PFSK-1 (cell line): ENCODE data around the gene ITPA.

Experiments
- POLR2AphosphoS5 ChIP-seq: IDR thresholded peaks from 2 replicates; pipeline ENCODE4 v1.6.1; 2012; ENCODE audit warnings: low read depth, mild to moderate bottlenecking, control low read depth, low read length, moderate library complexity
- TF ChIP-seq, protein P1 (sequence below), 2 experiments: IDR thresholded peaks; 2 replicates each; pipeline versions ENCODE4 v1.6.1 to v1.8.0; 2011 to 2012; ENCODE audit warnings: low read depth in 2 of 2, low read length in 2 of 2, control low read depth in 1 of 2, inconsistent platforms in 1 of 2, mild to moderate bottlenecking in 1 of 2, moderate library complexity in 1 of 2; ENCODE audit not compliant: insufficient read depth in 1 of 2

DNA sequence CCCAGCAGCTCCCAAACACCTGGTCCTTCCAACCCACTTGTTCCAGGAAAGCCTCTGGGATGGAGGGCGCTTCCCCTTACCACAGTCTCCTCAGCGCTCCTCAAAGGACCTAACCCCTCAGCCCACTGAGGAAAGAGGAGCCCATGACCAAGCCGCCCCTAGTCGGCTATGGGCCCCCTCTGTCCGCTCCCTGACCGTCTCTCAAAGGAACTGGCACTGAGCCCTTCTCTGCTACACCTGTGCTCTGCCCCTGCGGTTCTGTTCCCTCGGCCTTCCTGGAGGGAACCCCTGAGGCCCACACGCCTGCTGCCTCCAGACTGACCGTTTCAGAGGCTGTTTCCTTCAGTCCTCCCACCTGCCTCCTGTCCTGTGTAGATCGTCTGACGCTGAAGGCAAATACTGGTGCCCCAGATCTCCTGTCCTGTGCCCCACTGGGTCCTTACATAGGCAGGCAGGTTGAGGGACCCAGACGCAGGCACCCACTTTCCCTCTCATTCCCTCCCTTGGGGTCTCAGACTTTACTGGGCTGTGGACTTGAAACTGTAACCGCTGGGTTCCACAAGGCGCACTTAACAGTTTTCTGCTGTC, 31.6 kb downstream of the ITPA start:
- TF ChIP-seq POLR2AphosphoS5, result no peak
- TF ChIP-seq, protein P1, sequence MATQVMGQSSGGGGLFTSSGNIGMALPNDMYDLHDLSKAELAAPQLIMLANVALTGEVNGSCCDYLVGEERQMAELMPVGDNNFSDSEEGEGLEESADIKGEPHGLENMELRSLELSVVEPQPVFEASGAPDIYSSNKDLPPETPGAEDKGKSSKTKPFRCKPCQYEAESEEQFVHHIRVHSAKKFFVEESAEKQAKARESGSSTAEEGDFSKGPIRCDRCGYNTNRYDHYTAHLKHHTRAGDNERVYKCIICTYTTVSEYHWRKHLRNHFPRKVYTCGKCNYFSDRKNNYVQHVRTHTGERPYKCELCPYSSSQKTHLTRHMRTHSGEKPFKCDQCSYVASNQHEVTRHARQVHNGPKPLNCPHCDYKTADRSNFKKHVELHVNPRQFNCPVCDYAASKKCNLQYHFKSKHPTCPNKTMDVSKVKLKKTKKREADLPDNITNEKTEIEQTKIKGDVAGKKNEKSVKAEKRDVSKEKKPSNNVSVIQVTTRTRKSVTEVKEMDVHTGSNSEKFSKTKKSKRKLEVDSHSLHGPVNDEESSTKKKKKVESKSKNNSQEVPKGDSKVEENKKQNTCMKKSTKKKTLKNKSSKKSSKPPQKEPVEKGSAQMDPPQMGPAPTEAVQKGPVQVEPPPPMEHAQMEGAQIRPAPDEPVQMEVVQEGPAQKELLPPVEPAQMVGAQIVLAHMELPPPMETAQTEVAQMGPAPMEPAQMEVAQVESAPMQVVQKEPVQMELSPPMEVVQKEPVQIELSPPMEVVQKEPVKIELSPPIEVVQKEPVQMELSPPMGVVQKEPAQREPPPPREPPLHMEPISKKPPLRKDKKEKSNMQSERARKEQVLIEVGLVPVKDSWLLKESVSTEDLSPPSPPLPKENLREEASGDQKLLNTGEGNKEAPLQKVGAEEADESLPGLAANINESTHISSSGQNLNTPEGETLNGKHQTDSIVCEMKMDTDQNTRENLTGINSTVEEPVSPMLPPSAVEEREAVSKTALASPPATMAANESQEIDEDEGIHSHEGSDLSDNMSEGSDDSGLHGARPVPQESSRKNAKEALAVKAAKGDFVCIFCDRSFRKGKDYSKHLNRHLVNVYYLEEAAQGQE (IDR thresholded peaks at IDR 0.05; ENCODE audit: insufficient read depth in 1 of 2, low read depth in 2 of 2, low read length in 2 of 2), result no peak
